MV-4-11 (cell line): Measurements from ENCODE around the gene TMBIM1.

Experiments
- DNase-seq: peaks from one replicate; lab custom pipeline; 2025; lab: John Stamatoyannopoulos, UW

Gene TMBIM1

DNA sequence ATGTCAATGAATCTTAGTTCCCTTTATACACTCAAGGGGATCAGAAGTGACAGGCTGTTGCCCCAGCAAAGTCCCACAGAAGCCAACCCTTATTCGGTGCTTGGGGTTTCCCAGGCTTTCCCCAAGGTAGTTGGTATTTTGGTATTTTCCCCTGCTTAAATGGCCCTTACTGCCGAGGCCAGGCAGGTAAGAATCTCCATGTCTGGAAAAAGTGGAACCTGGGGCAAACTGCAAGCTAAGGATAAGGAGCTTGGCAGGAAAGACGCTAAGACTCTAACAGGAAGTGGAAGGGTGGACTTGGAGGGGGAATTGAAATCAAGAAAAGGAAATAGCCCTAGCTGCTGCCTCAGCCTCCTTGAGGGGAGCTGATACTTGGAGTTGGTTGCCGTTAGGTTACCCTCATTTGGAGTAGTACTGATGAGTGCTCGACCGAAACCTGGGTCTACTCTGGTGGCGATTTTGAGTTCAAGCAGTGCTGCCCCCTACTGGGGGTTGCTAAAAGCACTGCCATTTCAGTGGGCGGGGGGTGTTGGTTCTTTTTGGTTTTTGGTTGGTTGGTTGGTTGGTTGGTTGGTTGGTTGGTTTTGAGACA is 34.8 kb downstream of the TMBIM1 start:
- DNase-seq, result peak; percentile 99

DNA sequence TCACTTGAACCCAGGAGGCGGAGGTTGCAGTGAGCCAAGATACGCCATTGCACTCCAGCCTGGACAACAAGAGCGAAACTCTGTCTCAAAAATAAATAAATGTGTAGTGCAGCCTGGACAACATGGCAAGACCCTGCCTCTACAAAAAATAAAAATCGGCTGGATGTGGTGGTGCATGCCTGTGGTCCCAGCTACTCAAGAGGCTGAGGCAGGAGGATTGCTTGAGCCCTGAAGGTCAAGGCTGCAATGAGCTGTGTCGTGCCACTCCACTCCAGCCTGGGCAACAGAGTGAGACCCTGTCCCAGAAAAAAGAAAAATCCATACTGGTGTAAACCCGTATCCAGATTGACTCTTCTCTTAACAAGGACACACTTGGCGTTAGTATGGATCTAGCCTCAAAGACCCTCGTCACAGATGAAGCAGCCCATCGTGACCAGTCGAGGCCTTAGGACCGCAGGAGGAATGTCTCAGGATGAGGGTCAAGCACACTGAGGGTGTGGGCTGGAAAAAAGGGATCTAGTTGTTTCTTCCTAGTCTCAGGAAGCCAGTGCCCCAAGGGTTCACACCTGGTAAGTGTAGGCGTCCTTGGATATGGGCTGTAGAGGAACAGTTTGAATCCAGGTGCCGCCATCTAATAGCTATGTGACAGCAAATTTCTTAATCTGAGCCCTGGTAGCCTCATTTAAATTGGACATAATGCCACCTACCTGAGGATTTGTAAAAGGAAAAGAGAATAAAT is 35.5 kb downstream of the TMBIM1 start:
- no peak for DNase-seq

DNA sequence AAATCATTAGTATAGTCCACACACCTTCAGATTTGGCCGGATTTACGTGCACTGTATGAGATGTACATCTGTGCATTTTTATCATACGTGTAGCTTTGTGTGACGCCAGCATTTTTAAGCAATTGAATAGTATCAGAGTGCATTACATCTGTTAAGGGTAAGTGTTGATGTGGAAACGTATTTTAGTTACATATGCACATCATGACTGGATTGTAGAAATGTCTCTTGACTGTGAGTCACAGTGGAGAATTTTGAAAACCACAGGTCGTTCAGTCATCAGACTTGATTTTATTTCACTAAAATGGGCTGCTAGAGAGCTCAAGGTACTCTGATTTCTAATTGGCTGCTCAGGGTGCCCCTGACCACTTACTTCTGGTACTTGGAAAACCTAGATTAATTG is 36.9 kb downstream of the TMBIM1 start:
- DNase-seq, result no peak

DNA sequence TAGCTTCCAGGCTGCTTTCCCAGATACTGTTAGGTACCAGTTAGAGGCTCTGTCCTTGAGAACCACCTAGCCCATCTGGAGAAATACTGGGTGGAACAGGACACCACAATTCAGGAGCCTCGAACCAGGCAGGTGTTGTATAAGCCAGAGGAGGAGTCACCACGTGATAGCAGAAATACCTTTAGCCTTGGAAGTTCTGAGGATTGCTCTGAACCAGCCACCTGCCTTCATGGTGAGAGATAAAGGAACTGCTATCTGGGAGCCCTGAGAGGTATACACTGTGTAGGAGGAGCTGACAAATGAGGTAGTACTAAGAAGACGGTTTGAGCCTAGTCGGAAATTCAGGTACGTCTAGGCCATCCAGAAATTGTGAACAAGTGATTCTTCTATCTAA is 39.1 kb downstream of the TMBIM1 start:
- no peak for DNase-seq

DNA sequence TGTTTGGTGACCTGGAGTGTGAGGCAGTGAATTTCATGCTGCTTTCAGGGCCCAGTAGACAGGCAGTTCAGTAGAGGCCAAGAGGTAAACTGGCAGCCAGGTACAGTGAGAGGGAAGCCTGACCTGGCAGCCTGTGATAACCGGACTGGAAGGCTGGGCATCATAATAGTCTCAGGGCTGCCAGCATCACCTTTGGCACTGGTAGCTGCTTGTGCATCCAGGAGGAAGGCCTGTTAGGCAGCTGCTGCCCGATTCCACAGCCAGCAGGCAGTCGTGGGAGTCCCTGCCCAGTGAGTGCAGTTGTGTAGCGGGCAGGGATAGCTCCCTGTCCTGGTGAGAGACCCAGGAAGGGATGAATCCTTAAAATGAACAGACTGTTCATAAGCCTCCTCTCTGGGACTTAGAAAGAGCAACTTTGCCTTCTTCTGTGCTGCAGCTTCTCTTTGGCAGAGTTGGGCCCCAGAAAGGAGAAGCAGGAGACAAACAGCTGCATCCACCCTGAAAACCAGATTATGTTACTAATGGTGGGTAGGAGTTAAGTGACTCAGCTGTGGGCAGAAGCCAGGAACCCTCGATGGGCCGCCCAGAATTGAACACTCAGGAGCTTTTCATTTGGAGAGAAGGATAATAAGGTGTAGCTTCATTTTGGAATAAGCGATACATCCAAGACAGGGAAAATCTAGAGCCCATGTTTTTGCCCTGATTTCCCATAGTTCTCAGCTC is 39.6 kb downstream of the TMBIM1 start:
- peak; percentile 80 for DNase-seq

DNA sequence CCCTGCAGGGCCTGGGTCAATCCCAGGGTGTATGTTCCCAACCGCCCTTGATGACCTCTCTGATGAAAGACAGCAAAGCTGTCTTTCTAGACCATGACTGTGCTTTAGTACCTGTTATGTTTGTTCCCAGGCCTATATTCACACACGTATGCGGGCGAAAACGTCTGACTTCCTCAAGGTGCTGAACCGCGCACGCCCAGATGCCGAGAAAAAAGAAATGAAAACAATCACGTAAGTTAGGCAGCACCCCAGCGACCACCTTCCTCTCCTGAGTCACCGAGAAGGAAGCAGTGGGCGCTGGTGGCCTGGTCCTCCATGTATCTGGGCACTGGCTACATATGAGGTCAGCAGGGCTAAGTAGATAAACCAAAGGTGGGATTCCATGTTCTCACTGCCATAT is 42.6 kb downstream of the TMBIM1 start:
- no peak for DNase-seq

DNA sequence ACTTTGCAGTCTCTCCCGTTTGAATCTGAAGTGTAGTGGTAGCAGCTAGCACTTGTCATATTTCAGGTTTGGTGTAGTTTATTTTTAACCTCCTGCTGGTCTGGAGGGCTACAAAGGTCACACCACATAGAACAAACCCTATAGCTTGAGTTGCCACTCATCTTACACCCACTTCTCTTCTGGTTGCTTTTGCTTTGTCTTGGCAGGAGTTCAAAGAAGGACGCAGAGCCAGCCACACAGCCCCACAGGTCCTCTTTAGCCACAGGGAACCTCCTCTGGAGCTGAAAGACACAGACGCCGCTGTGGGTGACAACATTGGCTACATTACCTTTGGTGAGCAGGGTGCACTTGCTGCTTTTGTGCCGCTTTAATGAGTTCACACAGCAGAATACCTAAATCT is 47.1 kb downstream of the TMBIM1 start:
- DNase-seq, result peak; percentile 27

DNA sequence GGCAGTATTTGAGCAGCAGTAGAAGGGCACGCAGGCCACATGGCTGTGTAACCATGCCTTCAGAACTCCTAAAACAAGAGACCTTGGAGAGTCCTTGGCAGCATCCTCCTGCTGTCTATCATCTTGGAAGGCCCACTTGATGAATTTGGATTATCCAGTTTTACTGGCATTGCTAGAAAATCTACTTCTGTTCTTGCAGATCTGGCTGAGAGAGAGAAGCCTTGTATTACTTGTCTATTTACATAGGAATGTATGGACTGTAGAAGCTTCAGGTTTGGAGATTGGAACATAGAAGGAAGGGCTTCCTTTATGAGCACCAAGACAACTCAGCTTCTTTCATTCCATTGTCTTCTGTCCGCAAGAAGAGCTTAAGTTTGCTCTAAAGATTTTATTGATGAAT is 47.6 kb downstream of the TMBIM1 start:
- no peak for DNase-seq

DNA sequence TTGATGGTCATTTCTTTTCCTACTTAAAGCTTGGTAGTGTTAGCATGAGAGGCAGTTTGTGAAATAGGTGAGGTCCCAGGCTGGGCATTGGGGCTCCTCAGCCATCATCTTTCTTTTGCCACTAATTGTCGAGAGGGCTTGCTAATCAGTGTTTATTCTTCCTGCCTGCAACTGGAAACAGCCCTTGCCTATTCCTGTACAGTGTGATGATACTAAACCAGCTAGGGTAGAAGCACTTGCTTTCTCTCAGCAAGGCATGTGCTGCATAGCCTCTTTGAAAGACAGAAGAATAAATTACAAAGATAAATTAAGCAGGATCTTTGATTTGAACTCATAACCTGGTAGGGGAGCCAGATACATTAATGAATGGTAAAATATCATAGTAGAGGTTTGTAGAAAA is 48.1 kb downstream of the TMBIM1 start:
- DNase-seq, result no peak

DNA sequence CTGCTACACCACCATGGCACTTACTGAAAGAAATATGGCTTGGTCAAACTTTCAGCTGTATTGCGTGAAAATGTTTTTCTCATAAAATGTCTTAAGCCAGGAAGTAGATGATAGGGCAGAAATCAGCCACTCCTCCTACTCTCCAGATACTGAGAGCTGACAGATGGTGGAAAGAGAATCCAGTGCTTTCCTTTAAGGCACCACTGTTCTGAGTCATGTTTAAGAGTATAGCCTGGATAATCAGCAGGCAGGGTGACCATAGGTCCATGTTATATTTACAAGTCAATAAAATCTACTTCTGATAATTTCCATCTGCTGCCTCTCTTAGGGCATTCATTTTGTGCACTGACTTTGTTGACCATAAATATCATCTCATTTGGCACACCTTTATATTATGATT is 53.4 kb downstream of the TMBIM1 start:
- no peak for DNase-seq

DNA sequence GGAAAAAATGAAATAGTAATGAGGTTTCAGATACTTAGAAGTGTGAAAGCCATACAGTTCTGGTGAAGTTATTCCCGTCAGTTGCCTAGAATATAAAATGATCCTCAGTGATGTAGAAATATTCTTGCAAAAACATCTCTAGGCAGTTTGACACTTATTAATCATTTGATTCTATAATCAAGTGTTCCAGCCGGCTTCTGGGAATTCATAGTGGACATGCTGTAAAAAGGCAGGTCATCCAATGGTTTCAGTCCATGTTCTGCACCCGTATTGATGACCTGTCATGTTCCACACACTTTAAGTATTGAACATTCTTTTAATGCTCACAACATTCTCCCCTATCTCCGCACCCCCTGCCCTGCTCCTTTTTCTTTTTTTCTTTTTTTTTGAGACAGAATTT is 55.5 kb downstream of the TMBIM1 start:
- no peak for DNase-seq

DNA sequence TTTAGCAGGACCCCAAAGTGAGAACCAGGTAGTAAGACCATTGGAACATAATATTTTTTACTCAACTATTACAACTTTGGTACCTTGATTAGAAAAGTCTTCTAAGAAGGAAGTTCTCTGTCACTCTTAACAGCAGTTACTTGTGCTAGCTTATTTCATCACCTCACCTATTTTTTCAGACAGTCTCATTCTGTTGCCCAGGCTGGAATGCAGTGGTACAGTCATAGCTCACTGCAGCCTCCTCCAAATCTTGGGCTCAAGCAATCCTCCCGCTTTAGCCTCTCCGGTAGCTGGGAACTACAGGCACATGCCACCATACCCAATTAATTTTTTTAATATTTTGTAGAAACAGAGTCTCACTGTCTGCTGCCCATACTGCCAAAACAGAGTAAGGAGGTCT is 57.3 kb downstream of the TMBIM1 start:
- no peak for DNase-seq

DNA sequence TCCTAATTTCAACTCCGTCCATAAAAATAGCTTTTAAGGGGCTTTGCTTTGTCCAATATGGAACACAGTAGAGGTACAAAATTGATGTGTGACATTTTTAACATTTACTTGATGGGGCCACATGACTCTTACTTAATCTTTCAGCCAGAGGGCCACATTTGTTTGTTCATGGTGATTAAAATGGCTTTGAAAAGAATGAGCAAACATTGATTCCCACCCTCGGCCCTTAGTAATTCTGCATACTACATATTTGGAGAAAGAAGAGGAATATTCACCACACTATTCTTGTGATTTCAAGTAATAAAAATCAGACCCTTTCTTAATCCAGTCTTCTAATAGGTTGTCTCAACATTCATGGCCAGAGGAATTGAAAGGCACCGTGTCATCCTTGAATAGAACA is 57.8 kb downstream of the TMBIM1 start:
- DNase-seq, result no peak

DNA sequence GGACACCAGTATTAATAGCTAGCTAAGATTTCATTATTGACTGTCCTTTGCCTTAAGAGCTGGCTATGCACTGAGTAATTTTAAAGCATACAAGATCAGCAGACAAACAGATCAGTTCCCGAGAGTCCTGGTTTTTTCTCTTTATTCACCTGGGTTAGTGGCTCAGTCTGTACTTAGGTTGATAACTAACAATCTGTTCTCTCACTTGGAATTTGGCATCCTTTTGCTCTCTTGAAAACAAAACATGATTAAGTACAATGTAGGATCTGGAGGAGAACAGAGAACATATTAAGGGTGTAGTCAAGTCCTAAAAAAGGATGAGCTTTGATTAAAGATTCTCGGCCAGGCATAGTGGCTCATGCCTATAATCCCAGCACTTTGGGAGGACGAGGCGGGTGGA is 58.8 kb downstream of the TMBIM1 start:
- DNase-seq, result no peak

DNA sequence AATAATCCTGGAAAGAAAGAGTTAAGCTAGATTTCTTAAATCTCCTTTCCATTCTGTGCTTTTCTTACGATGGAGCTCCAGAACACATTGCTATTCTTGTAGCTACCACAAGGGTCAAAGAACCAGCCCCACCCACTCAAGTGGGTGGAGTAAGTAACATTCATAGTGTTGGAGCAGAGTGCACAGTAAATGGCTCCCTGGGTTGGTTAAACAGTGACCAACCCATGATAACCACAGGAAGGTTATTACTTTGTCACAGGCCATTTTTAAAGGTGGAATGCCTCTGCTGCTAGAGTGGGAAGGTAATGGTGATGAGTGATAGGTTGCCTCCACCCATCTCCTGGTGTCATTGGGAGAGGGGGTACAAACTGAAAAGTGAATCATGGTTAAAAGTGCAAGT is 61.4 kb downstream of the TMBIM1 start:
- peak; percentile 34 for DNase-seq

DNA sequence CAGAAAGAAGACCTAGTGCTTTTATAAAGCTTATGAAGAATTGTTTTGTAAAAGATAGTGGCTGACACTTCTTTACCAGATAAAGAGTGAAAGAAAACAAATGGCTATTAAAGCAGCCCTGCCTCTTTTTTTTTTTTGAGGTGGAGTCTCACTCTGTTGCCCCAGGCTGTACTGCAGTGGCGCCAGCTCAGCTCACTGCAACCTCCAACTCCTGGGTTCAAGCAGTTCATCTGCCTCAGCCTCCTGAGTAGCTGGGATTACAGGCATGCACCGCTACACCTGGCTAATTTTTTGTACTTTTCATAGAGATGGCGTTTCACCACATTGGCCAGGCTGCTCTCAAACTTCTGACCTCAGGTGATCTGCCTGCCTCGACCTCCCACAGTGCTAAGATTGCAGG is 62.5 kb downstream of the TMBIM1 start:
- no peak for DNase-seq

DNA sequence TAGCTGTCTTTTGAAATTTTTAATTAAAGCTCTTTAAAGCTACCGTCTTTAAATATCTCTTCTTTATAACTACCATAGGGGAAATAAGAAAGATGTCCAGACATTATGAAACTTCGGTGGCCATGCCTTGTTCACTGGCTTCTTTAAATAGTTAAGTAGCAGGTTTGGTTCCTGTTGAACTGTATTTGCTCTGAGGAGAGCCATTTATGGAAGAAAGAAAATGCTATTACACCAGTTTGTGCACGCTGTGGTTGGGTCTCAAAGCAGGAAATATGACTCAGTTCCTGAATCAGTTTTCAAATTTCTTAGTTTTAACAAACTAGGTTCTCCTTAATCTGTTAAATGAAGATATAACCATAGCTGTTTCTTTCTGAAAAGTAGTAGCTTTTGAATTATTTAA is 63.1 kb downstream of the TMBIM1 start:
- peak; percentile 97 for DNase-seq

DNA sequence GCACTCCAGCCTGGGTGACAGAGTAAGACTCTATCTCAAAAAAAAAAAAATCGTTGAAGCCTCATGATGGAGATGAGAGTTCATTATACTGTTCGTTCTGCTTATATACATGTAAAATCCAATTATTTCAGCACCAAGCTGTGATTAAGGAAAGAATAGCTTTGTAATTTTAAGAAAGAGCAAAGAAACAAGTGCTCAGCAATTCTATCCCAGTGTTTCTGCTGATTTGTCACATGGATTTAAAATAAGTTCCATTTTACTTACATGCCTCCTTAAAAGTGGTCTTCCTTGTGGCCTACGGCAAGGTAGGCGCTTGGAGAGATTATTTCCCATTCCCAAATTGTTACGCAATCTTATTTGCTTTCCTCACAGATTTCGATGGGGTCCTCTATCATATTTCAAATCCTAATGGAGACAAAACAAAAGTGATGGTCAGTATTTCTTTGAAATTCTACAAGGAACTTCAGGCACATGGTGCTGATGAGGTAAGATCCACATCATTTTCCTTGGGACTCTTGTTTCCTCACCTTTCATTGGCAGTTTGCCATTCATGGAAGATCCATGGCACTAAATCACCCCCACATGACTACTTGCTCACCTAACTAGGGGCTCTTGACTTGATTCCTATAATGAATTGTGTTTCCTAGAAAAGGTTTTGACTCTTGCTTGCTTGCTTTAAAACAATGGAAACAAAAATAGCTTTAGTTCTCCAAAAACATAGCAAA is 63.8 kb downstream of the TMBIM1 start:
- DNase-seq, result no peak

DNA sequence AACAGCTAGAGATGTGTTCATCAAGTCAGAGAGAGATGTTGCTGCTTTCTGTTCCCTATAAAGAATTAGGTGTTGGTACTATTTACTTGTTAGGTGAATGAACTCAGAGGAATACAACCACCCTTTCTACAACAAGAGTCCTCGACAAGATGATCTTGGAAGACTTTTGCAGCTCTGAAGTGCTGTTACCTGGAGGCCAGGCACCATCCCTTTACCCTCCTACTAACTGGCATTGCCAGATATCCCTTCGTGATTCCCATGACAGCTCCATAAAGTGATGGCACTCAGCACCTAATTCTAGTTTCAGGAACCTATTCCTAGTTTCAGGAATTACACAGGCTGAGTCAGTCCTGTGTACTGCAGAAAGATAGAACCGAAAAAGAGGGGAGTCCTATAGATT is 65.4 kb downstream of the TMBIM1 start:
- DNase-seq, result no peak
